CD4-positive, alpha-beta T cell treated with Interleukin-2 at 100 ng/mL for 4 hours (primary cell): ENCODE data around the gene NOL4L.
"Not testable (repeated sequence)": the region's sequence is repeated elsewhere in the genome, so short reads cannot be mapped to it uniquely, and the experiment has no call there.

Source experiments
- DNase-seq: peaks from one replicate; pipeline ENCODE4 v3.0.0-alpha.2; 2020; ENCODE audit warnings: low spot score

NOL4L gene

DNA sequence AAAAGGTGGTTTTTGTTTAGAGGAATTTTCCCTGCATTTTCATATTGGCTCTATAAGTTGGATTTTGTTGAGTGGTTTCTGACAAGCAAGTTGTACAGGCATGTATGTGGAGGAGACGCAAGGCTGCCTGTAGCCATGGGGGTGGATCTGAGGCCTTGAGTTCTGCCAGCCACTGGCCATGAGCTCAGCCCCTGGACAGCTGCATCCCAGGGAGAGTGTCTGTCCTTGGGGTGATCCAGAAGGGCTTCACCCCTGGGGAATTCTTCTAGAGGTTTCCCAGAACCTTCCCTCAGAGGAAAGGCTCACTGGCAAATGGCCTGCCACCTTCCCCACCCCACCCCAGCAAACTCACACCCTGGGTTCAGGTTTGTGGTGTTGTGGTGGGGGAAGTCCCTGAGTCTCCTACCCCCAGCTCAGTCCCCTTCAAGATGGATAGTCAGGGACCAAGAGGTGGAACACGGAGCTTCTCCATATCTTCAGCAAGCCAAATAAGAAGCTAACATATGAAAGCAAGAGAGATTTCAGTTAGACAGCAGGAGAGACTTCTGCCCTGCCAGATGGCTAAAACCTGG lies 11.6 kb upstream of the NOL4L start:
- DNase-seq = no peak

DNA sequence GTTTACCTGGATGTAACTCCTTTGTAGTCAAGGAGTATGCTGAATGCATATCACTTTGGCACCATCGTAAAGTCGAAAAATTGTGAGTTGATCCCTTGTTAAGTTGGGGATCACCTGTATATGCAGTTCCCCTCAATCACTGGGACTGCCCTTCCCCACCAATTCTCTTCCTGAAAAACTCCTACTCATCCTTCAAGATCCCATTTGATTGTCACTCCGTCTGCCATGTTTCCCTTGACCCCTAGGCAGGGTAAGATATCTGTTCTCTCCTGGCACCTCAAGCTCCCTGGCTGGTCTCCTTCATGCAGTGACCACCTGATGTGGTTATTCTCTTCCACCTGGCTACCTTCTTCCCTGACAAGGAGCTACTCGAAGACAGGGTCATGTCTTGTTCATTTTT lies 10.0 kb upstream of the NOL4L start:
- DNase-seq = no peak

DNA sequence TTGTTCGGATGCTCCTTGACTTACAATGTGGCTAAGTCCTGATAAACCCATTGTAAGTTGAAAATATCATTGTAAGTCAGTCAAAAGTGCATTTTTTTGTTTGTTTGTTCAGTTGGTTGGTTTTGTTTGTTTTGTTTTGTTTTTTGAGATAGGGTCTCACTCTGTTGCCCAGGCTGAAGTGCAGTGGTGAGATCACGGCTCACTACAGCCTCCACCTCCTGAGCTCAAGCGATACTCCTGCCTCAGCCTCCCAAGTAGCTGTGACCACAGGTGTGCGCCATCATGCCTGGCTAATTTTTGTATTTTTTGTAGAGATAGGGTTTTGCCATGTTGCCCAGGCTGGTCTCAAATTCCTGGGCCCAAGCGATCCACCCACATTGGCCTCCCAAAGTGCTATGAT lies 9.5 kb upstream of the NOL4L start:
- not testable (repeated sequence) for DNase-seq

DNA sequence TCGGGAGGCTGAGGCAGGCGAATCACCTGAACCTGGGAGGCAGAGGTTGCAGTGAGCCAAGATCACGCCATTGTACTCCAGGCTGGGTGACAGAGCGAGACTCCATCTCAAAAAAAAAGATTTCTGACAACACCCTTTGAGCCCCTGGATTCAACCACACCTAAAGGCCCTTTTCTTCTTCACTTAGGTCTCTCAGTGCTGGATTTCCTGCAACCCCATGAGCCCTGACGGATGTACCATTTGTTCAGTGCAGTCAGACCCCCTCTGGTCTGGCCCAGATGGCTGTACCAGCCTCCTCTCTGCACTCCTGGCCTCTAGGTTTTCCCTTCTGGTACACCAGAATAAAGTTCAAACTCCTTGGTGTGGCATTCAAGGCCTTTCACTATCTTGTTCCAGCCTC lies 9.1 kb upstream of the NOL4L start:
- no peak for DNase-seq

DNA sequence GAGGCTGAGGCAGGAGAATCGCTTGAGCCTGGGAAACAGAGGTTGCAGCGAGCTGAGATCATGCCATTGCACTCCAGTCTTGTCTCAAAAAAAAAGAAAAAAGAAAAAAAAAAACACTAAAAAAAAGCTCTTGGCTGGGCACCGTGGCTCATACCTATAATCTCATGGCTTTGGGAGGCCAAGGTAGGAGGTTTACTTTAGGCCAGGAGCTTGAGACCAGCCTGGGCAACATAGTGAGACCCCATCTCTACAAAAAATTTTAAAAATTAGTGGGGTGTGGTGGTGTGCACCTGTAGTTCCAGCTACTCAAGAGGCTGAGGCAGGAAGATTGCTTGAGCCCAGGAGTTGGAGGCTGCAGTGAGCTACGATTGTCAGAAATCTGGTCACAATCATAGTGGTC lies 7.5 kb upstream of the NOL4L start:
- DNase-seq = not testable (repeated sequence)

DNA sequence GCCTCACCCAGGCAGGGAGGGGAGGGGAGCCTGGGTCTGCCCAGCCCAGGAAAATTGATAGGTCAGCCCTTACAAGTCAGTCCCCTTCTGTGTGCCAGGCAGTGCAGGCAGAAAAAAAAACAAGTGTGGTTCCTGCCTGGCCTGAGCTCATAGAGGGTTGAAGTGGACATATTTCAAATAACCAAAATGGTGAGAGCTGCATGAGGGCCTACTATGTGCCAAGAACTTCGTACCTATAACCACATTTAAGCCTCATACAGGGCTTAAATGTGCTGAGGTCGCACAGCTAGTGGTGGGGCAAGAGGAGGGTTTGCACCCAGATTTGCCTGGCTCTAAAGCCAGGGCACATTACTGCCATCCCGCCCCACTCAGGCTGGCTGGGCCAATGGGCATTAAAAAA lies 6.9 kb upstream of the NOL4L start:
- DNase-seq = no peak

DNA sequence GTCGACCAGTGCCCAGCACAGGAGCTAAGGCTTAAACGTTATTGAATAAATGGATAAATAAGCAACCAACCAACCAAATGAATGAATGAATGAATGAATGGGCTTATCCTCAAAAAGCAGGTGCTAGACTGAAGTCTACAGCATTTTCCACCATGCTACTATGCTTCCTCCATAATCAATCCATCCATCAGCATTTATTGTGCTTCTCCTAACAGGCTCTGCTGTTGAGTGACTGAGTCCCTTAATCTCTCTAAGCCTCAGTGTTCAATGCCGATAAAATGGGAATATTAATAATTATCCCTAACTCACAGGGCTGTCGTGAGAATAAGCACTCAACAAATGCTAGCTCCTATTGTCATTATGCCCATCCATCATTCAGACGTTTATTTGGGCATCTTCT lies 4.6 kb upstream of the NOL4L start:
- no peak for DNase-seq

DNA sequence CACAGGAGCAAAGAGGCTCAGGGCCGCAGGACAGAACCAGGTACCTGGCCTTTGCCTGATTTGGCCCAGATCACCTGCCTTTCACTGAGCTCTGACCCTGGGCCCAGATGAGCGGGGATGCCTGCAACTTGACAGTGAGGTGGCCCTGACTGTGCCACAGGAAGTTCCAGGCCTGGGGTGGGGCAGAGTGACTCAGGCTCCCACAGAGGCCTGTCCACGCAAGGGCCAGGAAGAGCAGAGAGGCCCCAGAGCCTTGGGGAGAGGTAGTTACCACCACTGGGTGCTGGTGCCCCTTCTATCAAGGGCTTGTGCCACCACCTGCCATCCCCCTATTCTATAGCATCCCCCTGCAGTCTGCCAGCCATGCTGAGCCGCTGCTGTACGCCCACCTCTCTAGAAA lies 4.1 kb upstream of the NOL4L start:
- no peak for DNase-seq

DNA sequence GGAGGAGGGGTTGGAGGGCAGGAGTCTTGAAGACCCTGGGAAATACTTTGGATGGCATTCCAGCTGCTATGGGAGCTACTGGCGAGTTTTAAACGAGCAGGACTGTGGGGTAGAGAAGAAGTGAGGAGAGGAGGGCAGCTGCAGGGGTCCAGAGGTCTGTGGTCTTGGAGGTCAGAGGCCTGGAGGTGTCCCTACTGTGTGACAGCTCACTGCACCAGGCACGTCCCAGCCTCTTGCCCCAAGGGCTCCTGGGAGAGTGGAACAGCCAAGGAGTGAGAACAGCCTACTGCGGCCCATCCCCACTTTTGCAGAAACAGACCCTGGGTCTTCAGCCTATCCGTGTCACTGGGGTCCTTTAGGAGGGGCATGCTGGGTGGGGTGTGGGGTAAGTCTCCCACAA lies 2.9 kb upstream of the NOL4L start:
- no peak for DNase-seq

DNA sequence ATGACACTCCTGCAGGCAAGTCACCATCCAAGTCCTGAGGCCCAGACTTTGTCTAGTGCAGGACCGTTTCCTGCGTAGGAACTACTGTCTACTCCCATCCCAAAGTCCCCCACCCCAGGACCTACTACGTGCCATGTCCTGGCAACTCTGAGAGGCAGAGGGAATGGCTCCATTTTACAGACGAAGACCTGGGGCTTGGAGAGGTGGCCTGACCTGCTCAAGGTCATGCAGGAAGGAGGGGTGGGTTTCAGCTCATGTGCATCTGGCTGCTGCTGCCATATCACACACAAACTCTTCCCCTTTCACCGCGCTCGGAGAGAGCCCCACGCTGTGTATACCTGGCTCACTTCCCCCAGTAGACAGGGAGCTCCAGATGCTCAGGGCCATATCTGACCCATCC lies 1.2 kb upstream of the NOL4L start:
- DNase-seq = no peak

DNA sequence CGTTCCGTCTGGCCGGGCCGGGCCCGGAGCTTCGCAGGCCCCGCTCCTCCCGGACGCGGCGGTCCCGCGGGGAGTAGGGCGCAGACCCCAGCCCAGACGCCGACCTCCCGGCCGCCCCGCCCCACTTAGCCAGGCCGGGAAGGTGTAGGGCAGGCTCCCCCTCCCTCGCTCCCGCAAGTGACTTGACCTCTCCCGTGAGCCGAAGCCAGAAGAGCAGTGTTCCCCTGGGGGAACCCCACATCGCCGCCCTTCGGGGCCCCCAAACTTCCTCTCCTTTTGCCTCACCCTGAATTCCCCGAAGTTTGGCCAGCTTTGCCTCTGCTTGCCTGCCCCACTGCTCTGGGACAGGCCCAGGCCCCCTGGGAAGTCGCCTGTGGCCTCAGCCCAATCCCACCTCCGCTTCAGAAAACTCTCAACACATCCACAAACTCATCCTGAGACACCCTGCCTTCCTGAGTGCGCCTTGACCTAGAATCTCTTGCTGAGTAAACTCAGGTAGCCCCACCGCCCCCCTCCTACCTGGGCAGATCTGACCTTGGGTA lies 524 bp upstream of the NOL4L start:
- no peak for DNase-seq

DNA sequence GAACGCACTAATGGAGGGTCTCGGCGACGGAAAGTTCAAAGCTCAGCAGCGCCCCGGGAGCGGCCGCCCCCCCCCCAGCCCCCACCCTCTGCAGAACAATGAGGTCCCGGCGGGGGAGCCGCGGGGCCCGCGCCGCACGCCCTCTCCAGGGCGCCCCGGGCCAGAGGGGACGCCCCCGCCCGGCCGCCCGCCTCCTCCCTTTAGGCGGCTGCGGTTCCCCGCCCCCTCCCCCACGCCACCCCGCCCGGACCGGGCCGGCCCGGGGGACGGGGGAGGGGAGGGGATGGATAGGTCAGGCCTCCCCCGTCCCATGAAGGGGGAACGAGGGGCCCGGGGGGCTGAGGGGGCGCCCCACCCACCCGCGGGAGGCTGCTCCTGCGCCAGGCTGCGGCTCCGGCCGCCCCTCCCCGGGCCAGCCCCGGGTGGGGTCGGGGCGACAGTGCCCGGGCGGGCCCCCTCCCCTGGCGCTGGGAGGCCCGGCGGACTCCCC lies 1.5 kb downstream of the NOL4L start:
- DNase-seq = no peak

DNA sequence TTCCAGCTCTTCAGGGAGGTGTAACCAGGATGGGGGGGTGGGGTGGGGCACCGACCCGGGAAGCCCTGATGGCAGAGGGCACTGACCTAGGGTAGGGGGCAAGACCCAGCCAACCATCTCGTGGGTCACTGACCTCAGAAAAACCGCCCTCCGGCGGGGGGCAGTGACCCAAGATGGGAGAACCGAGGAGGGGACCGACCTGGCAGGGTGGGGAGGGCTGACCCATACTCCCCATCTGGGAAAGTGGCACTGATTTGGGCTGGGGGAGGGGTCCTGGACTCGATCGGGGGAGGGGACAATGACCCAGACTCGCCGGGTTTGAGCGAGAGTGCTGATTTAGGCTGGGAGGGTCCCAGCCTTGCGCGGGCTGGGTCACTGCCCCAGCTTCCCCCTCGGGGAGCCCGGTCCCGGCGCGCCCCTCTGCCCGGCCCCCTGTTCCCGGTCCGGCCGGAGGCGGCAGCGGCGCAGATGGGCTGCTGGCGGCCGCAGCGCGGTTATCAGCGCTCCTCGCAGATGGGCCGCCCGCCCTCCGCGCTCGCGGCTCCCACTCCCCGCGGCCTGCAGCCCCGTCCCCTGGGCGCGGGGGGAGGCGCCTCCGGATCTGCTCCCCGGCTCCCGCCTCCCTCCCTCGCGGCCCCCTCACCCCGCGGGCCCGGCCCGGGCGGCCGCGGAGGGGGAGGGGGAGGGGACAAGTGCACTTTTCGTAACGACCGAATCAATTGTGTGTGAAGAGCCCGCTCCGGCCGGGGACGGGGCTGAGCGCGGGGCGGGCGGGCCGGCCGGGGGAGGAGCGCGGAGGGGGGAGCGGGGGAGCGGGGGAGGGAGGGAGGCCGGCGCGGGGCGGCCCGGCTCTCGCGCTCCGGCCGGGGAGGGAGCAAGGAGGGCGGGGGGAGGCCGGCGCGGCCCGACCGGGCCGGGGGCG lies 2.2 kb downstream of the NOL4L start:
- DNase-seq = peak; percentile 12

DNA sequence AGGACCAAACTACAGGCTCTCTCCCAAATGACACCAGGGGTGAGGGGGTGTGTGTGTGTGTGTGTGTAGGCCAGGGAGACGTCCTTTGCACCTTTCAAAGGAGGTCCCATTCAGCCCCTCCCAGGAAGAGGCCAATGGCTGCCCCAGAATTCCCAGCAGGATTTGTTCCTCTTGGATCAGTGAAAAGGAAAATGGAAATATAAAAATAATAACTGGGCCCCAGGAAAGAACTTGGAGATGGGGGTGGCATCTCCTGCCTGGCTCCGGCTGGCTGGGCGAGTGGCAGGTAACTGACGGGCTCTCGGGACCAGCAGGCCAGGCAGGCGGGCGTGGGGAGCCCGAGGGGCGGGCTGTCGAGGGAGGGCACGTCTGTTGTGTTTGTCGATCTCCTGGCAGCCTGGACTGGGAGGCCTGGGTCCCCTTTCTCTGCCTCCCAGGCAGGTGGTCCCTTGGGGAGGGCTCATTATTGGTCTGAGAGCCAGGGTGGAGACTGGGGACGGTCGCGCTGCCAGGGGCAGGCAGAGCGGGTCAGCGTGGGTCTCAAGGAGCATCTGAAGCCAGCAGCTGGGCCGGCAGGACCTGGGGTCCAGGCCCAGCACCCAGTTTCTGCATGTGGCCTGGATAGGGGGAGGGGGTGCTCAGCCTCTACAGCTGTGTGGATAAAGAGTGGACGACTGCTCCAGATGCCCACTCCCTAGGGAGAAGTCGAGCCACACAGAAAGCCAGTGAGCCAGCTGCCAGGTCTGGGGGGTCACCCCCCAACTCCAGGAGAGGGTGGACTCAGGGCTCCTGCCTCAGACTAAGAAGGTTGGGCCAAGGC lies 3.1 kb downstream of the NOL4L start:
- no peak for DNase-seq

DNA sequence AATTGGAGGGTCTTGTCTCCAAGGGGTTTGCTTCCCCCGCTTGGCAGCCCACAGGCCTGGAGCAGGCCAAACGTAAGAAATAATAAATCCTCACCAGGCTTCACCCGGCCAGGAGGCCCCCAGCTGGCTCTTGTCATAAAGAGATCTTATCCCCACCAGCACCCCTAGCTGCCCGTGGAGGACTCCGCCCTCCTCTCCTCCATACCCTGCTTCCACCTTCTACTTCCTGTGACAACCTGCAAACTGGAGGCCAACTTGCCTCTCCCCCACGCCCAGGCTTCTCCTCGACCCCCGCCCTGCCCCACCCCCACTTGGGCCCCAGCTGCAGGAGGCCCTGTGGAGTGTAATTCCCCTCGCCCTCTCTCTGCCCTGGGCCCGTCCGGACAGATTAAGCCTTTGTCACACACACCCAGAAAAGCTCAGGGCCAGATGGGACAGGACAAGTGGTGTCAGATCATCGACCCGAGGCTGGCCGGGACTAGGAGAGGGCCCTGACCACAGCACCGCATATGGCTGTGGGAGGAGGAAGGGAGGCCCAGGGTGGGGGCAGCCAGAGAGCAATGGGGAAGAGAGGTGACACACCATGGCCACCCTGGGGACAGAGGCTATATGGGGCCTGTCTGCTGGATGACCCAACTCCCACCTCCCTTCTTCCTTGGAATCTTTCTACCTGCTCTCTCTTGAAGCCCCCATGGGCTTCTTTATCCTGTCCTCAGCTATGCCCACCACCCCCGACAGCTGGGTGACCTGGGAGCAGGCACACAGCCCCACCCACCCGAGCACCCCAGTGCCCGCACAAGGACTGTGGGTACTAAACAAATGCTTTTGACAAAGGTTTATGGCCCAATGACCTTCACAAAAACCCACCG lies 3.9 kb downstream of the NOL4L start:
- no peak for DNase-seq

DNA sequence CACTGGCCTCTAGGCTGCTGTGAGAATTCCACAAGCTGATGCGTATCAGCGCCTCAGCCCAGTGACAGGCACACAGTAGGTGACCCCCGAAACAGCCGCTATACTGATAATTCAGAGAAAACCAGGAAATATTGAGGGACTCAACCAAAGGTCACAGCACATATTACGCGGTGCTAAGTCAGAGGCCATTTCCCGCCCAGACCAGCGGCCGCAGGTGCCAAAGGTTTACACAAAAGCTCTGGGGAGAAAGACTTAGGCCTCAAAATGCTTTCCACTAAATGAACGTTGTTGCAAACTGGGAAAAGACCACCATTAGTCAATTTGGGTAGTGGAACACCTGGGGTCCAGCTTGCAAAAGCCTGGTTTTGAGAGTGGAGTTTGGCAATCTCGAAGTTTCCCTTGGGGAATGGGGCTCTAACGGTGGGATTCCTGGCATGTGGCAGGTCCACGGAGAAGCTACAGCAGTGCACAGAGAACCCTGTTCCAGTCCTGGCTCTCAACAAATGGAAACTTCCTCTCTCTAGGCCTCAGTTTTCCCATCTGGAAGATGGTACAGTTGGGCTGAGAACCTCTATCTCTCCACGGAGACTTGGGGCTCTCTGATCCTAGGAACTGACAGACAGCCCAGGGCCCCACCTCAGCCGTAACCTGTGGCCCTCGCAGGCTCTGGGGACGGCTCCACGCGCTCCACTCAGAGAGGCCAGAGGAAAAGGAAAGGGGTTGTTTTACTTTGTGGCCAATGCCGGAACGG lies 4.7 kb downstream of the NOL4L start:
- DNase-seq = no peak

DNA sequence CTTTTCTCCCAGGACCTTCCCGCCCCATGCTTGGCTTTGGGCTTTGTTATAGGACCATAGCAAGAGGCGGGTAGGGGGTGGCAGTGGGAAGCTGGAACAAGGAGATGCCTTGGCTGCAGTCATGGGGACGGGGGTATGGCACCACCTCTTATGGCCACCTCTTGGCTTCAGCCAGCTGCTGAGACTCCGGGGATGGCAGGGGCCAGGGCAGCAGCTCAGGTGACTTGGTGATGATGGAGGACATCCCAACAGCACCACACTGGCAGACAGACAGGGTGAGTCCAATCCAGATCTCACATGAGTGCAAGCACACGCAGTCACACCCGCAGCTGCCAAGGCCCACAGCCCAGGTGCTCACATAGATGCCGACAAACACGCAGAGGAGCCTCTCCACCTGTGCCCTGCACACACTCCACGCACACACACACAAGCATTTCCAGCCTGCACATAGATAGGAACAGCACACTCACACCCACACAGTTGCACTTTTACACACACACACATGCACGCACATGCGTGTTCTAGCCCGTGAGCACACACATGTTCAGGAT lies 6.2 kb downstream of the NOL4L start:
- no peak for DNase-seq

DNA sequence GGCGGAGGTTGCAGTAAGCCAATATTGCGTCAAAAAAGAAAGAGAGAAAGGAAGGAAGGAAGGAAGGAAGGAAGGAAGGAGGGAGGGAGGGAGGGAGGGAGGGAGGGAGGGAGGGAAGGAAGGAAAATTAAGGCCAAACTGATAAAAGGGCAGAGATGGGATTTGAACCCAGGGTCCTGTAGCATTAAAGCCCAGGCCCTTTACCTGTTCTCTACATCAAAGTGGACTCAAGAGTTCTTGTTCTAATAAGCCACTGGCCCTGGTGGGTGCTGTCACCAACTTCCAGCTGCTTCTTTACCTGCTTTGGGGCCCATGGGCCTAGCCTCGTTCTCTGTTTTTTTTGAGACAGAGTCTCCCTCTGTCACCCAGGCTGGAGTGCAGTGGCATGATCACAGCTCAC lies 7.1 kb downstream of the NOL4L start:
- not testable (repeated sequence) for DNase-seq

DNA sequence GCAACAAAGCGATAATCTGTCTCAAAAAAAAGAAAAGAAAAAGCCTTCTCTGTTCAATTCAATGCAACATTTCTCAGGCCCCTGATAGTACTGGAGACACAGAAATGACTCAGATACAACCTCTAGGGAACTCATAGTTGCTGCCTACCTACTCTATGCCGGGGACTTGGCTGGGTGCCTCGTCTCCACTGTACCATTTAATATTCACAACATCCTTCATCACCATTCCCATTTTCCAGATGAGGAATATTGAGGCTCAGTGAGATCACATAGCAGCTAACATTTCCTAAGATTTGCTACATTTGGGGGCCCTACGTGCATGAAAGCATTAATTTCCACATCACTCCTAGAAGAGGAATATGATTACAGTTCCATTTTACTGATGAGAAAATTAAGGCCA lies 7.5 kb downstream of the NOL4L start:
- no peak for DNase-seq

DNA sequence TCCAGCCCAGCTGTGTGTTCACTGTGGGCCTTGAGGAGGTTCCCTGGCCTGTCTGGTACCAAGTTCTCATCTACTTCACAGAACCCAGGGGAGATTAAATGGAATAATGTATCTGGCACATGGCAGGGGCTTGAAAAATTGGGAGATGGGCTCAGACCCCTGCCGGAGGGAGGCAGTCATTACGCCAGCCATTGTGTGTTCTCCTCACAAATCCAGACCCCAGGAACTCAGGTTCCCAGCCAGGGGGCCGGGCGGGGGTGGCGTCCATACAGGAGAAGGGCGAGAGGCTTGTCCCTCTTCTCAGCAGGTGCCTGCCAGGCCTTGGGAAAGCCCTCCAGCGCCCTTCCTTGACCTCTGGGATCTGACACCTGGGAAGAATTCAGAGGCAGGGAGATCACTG lies 8.1 kb downstream of the NOL4L start:
- DNase-seq = no peak
